GM23248 (cell line): ENCODE results near the gene ZNF428. TPM values are rescaled to one million over a fixed set of nuclear protein-coding genes. Genes with fewer than 3 reads are reported as not detected.
A peak's percentile ranks its signal among the peaks of the same experiment; 100 is the strongest.

ENCODE experiments used
- DNase-seq: peaks from one replicate; pipeline ENCODE4 v3.0.0-alpha.2; 2015
- H2AFZ ChIP-seq: fragments of 200-600 bp; sonication (generic); 2 replicates; pipeline ENCODE4 v1.6.1; 2016; ENCODE audit warnings: antibody characterized with exemption
- H3F3A ChIP-seq: fragments of 200-600 bp; sonication (generic); 2 replicates; pipeline ENCODE4 v1.6.1; 2016; ENCODE audit warnings: mild to moderate bottlenecking, antibody characterized with exemption, mixed run types; ENCODE audit not compliant: insufficient read depth
- H3K27ac ChIP-seq: fragments of 200-600 bp; sonication (generic); 2 replicates; pipeline ENCODE4 v1.5.1; 2016; ENCODE audit warnings: mild to moderate bottlenecking
- H3K27me3 ChIP-seq: fragments of 200-600 bp; sonication (generic); replicated peaks from 2 replicates; pipeline ENCODE4 v1.6.1; 2016; ENCODE audit warnings: mild to moderate bottlenecking; ENCODE audit not compliant: insufficient read depth
- H3K36me3 ChIP-seq: fragments of 200-600 bp; sonication (generic); 2 replicates; pipeline ENCODE4 v1.6.1; 2016; ENCODE audit warnings: low read depth, mild to moderate bottlenecking
- H3K4me1 ChIP-seq: fragments of 200-600 bp; sonication (generic); 2 replicates; pipeline ENCODE4 v1.6.1; 2016; ENCODE audit warnings: mild to moderate bottlenecking; ENCODE audit not compliant: insufficient read depth
- H3K4me2 ChIP-seq: fragments of 200-600 bp; sonication (generic); one replicate; pipeline ENCODE4 v1.6.1; 2016; ENCODE audit warnings: mild to moderate bottlenecking; ENCODE audit not compliant: unreplicated experiment
- H3K4me3 ChIP-seq: fragments of 200-600 bp; sonication (generic); 2 replicates; pipeline ENCODE4 v1.5.1; 2016; ENCODE audit warnings: mild to moderate bottlenecking
- H3K79me2 ChIP-seq: fragments of 200-600 bp; sonication (generic); 2 replicates; pipeline ENCODE4 v1.6.1; 2016; ENCODE audit warnings: mild to moderate bottlenecking; ENCODE audit not compliant: insufficient read depth
- H3K9ac ChIP-seq: fragments of 200-600 bp; sonication (generic); 2 replicates; pipeline ENCODE4 v1.6.1; 2016; ENCODE audit warnings: mild to moderate bottlenecking
- H3K9me2 ChIP-seq: fragments of 200-600 bp; sonication (generic); 2 replicates; pipeline ENCODE4 v1.6.1; 2016; ENCODE audit warnings: mixed run types, mild to moderate bottlenecking, moderate library complexity; ENCODE audit not compliant: insufficient read depth
- H3K9me3 ChIP-seq: fragments of 200-600 bp; sonication (generic); one replicate; pipeline ENCODE4 v1.6.1; 2017; ENCODE audit warnings: low read depth
- H4K20me1 ChIP-seq: fragments of 200-600 bp; sonication (generic); 2 replicates; pipeline ENCODE4 v1.6.0; 2016; ENCODE audit not compliant: insufficient read depth
- EZH2 ChIP-seq: fragments of 200-600 bp; sonication (generic); IDR thresholded peaks from 2 replicates; pipeline ENCODE4 v1.6.1; 2018; ENCODE audit warnings: antibody characterized with exemption, mild to moderate bottlenecking; ENCODE audit not compliant: insufficient read depth, poor library complexity, severe bottlenecking
- EZH2phosphoT487 ChIP-seq: fragments of 200-600 bp; sonication (generic); IDR thresholded peaks from 2 replicates; pipeline ENCODE4 v1.6.1; 2018; ENCODE audit warnings: antibody characterized with exemption, moderate library complexity, mild to moderate bottlenecking, low read depth; ENCODE audit not compliant: insufficient read depth
- WGBS, 2 experiments: methylation state at CpG; one replicate each; pipeline ENCODE4 v1.1.6; 2015 to 2017; ENCODE audit warnings: low lambda C conversion rate in 2 of 2, low coverage in 1 of 2; ENCODE audit errors: missing lambda C conversion rate in 2 of 2; 5-methylcytosine and 5-hydroxymethylcytosine counted together
- in situ Hi-C: fragments of 300-500 bp; cut with MboI; formaldehyde crosslinking; loops from 2 replicates; pipeline ENCODE4 v1.15.0; 2020
- polyA plus RNA-seq: library from polyadenylated mRNA; unstranded; fragments of >200 nt; fragmentation: Nextera tagmentation; extraction: Ambion mirVana; gene quantifications from 2 replicates; pipeline ENCODE4 v1.2.1, GENCODE V29; 2016
- total RNA-seq: library from RNA; depleted of rRNA; stranded (reverse); fragments of >200 nt; shearing (Covaris generic); gene quantifications from 2 replicates; pipeline ENCODE4 v1.2.3, GENCODE V29; 2014

The ZNF428 gene
- total and polyA plus RNA-seq, 2 experiments from 2014 or later, result 29.7 to 36.0 TPM

DNA sequence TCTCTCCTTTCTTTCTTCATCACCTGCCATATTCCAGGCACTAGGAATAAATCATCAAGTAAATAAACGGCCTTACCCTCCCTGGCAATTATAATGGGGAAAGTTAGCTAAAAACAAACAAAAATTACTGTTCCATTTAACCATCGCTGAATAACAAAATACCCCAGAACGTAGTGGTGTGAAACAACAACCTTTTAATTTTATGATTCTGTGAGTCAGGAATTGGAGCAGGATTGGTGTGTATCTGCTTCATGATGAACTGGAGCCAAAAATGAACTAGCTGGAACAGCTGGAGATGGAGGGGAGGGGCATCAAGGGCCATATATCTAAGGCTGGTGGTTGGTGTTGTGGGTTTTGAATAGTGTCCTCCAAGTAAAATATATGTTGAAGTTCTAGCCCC, 23.9 kb upstream of the ZNF428 start:
- no peaks in the 10 kb centered on the region for H3K9me2 ChIP-seq
- no peak overlapping the region for H3K4me3 ChIP-seq
- H3F3A ChIP-seq, result peaks cover 29% of the 10 kb centered on the region
- no peaks in the 10 kb centered on the region for H3K4me1 ChIP-seq
- TF ChIP-seq EZH2phosphoT487 (no peak), EZH2 (no peak)
- H3K27ac ChIP-seq, result no peak overlapping the region
- no peak for DNase-seq
- no peak overlapping the region for H2AFZ ChIP-seq
- H3K27me3 ChIP-seq, result peaks cover 14% of the 10 kb centered on the region
- no peaks in the 10 kb centered on the region for H3K9me3 ChIP-seq
- H3K9ac ChIP-seq, result no peak overlapping the region
- no peak overlapping the region for H3K4me2 ChIP-seq
- in situ Hi-C loops, result no loop called here
- H3K36me3 ChIP-seq, result peaks cover 19% of the 10 kb centered on the region
- H3K79me2 ChIP-seq, result no peaks in the 10 kb centered on the region
- 40 to 43% methylated on average over 3 of the region's 3 CpGs for WGBS, 2 experiments
- H4K20me1 ChIP-seq, result no peaks in the 10 kb centered on the region

DNA sequence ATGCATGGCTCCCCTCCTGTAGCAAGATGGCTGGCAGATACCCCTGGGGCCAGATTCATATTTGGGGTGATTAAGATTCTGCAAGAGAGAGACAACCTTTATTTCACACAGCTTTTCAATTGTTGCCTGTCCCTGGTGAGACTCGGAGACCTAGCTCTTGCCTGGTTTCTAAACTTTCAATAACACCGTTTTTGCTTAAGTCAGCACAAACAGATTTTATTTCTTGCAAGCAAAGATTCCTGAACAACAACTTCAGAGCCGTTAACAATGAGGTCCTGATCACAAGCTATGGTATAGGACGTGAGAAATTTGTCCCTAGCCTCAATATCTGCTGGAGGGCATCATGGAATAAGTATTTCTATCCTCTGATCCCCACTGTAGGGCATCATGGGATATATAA, 23.1 kb upstream of the ZNF428 start:
- H4K20me1 ChIP-seq, result no peaks in the 10 kb centered on the region
- no peaks in the 10 kb centered on the region for H3K79me2 ChIP-seq
- no peaks in the 10 kb centered on the region for H3K4me1 ChIP-seq
- peaks cover 11% of the 10 kb centered on the region for H3K36me3 ChIP-seq
- H3K4me2 ChIP-seq, result no peak overlapping the region
- WGBS, 2 experiments, result 70 to 85% methylated on average over 4 of the region's 4 CpGs
- no peak overlapping the region for H3K27ac ChIP-seq
- no peak overlapping the region for H3K4me3 ChIP-seq
- H3K9me2 ChIP-seq, result no peaks in the 10 kb centered on the region
- no peaks in the 10 kb centered on the region for H3K9me3 ChIP-seq
- H2AFZ ChIP-seq, result no peak overlapping the region
- TF ChIP-seq EZH2phosphoT487 (no peak), EZH2 (no peak)
- in situ Hi-C loops, result no loop called here
- peaks cover 25% of the 10 kb centered on the region for H3F3A ChIP-seq
- peaks cover 21% of the 10 kb centered on the region for H3K27me3 ChIP-seq
- no peak overlapping the region for H3K9ac ChIP-seq
- no peak for DNase-seq

DNA sequence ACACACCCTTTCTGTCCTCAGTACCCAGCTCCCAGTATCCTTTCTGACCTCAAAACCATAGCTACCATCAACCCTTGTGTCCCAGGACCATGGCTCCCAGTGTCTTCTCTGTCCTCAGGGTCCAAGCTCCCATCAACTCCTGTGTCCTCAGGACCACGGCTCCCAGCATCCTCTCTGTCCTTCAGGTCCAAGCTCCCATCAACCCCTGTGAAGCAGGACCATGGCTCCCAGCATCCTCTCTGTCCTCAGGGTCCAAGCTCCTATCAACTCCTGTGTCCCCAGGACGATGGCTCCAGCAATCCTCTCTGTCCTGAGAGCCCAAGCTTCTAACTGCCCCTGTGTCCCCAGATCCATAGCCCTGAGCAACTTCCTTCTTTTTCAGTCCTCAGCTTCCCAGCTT, 21.9 kb upstream of the ZNF428 start:
- WGBS, 2 experiments, result 96 to 97% methylated on average over 2 of the region's 2 CpGs

DNA sequence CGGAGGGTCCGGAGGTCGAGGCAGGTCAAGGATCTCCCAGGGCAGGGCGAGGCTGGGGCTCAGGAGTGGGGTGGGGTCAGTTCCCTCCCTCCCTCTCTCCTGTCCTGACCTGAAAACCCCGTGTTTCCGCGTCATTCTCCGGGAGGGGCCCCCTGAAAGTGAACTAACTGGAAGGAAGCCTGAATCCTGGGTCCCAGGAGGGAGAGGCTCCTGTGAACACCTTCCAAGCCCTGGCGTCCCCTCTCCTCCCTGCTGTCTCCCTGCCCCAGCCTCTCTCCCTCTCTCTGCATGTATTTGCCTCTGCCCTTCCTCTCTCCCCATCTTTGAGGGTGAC, 21.0 kb upstream of the ZNF428 start:
- Histone ChIP-seq H3K36me3 (no peaks in the 10 kb centered on the region), H3F3A (0 out of 2 replicates have a peak, but pooled peaks cover 15% of the 10 kb centered on the region), H4K20me1 (no peaks in the 10 kb centered on the region), H3K9ac (no peak overlapping the region), H3K27ac (no peak overlapping the region), H2AFZ (no peak overlapping the region), H3K27me3 (peaks cover 22% of the 10 kb centered on the region), H3K4me1 (peaks cover 8% of the 10 kb centered on the region; the same call in 1 of the 2 replicates), H3K4me3 (no peak overlapping the region), H3K9me2 (no peaks in the 10 kb centered on the region), H3K4me2 (no peak overlapping the region), H3K9me3 (no peaks in the 10 kb centered on the region), H3K79me2 (no peaks in the 10 kb centered on the region)
- in situ Hi-C loops, result no loop called here
- DNase-seq, result no peak
- 14 to 22% methylated on average over 6 to 8 of the region's 9 CpGs for WGBS, 2 experiments
- TF ChIP-seq EZH2 (peak; percentile 67), EZH2phosphoT487 (no peak)

More for the DNA sequence above, 21.9 kb upstream of the ZNF428 start:
- Histone ChIP-seq H3K79me2 (no peaks in the 10 kb centered on the region), H3K27ac (no peak overlapping the region), H4K20me1 (no peaks in the 10 kb centered on the region), H3K36me3 (peaks cover 1% of the 10 kb centered on the region; the same call in 1 of the 2 replicates), H3K4me1 (no peaks in the 10 kb centered on the region), H3K9me3 (no peaks in the 10 kb centered on the region), H3K9me2 (no peaks in the 10 kb centered on the region), H3K4me2 (no peak overlapping the region), H3K9ac (no peak overlapping the region), H2AFZ (no peak overlapping the region), H3K27me3 (peaks cover 22% of the 10 kb centered on the region), H3F3A (peaks cover 22% of the 10 kb centered on the region; the same call in 1 of the 2 replicates), H3K4me3 (no peak overlapping the region)
- TF ChIP-seq EZH2 (no peak), EZH2phosphoT487 (no peak)
- in situ Hi-C loops, result no loop called here
- no peak for DNase-seq
